GM12892 (cell line): ENCODE measurements around the gene PORCN.

ENCODE experiments used
- POLR2A ChIP-seq: IDR thresholded peaks from 2 replicates; pipeline ENCODE4 v1.6.1; 2011; ENCODE audit warnings: low read depth, low read length, control low read depth
- POLR2AphosphoS5 ChIP-seq: IDR thresholded peaks from 2 replicates; pipeline ENCODE4 v1.6.1; 2011; ENCODE audit warnings: low read depth, low read length, control low read depth
- TAF1 ChIP-seq: IDR thresholded peaks from 2 replicates; pipeline ENCODE4 v1.6.1; 2011; ENCODE audit warnings: low read depth, mild to moderate bottlenecking, control low read depth, low read length, borderline replicate concordance

DNA sequence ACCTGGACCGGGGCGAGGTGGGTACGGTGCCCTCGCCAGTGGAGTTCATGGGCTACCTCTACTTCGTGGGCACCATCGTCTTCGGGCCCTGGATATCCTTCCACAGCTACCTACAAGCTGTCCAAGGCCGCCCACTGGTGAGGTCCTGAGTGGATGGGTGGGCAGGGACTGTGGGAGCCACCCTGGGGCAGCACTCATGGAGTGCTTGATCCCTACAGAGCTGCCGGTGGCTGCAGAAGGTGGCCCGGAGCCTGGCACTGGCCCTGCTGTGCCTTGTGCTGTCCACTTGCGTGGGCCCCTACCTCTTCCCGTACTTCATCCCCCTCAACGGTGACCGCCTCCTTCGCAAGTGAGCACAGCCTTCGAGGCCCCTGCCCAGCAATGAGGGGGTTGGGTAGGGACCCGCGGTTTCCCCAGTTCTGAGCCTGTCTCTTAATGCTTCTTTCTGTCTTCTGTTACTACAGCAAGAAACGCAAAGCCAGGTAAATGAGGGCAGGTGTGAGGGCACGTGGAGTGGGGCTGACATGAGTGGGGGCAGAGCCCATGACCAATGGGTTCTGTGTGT lies 3.7 kb downstream of the PORCN start:
- no peak for TF ChIP-seq POLR2A
- no peak for TF ChIP-seq POLR2AphosphoS5
- no peak for TF ChIP-seq TAF1
